ENCODE results near the gene OR2J2.
"Not testable (repeated sequence)": the region's sequence is repeated elsewhere in the genome, so short reads cannot be mapped to it uniquely, and the experiment has no call there.

The OR2J2 gene

GRCh38 chr6:29170607-29171006, at the start of gene OR2J2:
Gene OR2J2, plus strand, starts transcription at chr6:29170907. Its CDS starts 2,729 bp downstream, at chr6:29173636.
- H3K27me3 ChIP-seq (ENCODE audit: control insufficient read depth, insufficient read depth, low read length); H3K27ac ChIP-seq (ENCODE audit: low read length); DNase-seq (ENCODE audit: low read depth, low spot score); H3K4me3 ChIP-seq (ENCODE audit: low read length); H3K4me1 ChIP-seq (ENCODE audit: control insufficient read depth, insufficient read depth, low read length); H3K36me3 ChIP-seq (ENCODE audit: control insufficient read depth, insufficient read depth, low read length); H3K9me3 ChIP-seq (ENCODE audit: control insufficient read depth, insufficient read depth, low read length): not testable (repeated sequence)
- no CpG with 5 or more reads among the region's 2 CpGs for WGBS (ENCODE audit: insufficient coverage, insufficient read length)

- no peaks in the 10 kb centered on the region for H3K36me3 ChIP-seq (ENCODE audit: control insufficient read depth, insufficient read depth, low read length)
- DNase-seq (ENCODE audit: low read depth, low spot score) = no peak
- no peak overlapping the region for H3K27ac ChIP-seq (ENCODE audit: low read length)
- no peaks in the 10 kb centered on the region for H3K27me3 ChIP-seq (ENCODE audit: control insufficient read depth, insufficient read depth, low read length)
- H3K4me1 ChIP-seq (ENCODE audit: control insufficient read depth, insufficient read depth, low read length) = no peaks in the 10 kb centered on the region
- H3K4me3 ChIP-seq (ENCODE audit: low read length) = no peak overlapping the region
- no CpG with 5 or more reads among the region's 15 CpGs for WGBS (ENCODE audit: insufficient coverage, insufficient read length)
- no peaks in the 10 kb centered on the region for H3K9me3 ChIP-seq (ENCODE audit: control insufficient read depth, insufficient read depth, low read length)
Observed at GRCh38 chr6:29129326-29130012, 41.2 kb upstream of the OR2J2 start.

- no peak for DNase-seq (ENCODE audit: low read depth, low spot score)
- no CpG with 5 or more reads among the region's 4 CpGs for WGBS (ENCODE audit: insufficient coverage, insufficient read length)
- no peaks in the 10 kb centered on the region for H3K27me3 ChIP-seq (ENCODE audit: control insufficient read depth, insufficient read depth, low read length)
- H3K4me3 ChIP-seq (ENCODE audit: low read length) = no peak overlapping the region
- no peaks in the 10 kb centered on the region for H3K36me3 ChIP-seq (ENCODE audit: control insufficient read depth, insufficient read depth, low read length)
- no peak overlapping the region for H3K27ac ChIP-seq (ENCODE audit: low read length)
- H3K9me3 ChIP-seq (ENCODE audit: control insufficient read depth, insufficient read depth, low read length) = no peaks in the 10 kb centered on the region
- no peaks in the 10 kb centered on the region for H3K4me1 ChIP-seq (ENCODE audit: control insufficient read depth, insufficient read depth, low read length)
Observed at GRCh38 chr6:29130644-29131043, 40.1 kb upstream of the OR2J2 start.

DNA sequence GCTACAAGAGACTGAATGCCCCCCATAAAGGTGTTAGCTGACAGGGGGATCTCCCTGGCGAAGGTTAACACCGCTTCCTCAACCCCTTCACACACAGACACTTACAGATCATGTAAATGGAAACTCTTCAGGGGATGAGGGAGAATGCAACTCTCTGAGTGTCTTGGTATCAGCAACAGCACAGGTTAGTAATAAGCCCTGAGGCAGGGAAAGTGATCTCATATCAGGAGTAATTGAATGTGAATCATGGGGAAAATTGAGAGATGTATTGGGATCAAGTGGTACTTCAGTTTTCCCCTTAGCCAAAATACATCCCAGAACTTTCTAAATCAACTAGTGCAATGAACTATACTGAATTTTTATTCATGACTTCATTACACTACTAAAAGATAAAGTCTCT, 39.0 kb upstream of the OR2J2 start:
- no peaks in the 10 kb centered on the region for H3K4me1 ChIP-seq (ENCODE audit: control insufficient read depth, insufficient read depth, low read length)
- no peaks in the 10 kb centered on the region for H3K27me3 ChIP-seq (ENCODE audit: control insufficient read depth, insufficient read depth, low read length)
- WGBS (ENCODE audit: insufficient coverage, insufficient read length) = no CpG with 5 or more reads among the region's 2 CpGs
- H3K36me3 ChIP-seq (ENCODE audit: control insufficient read depth, insufficient read depth, low read length) = no peaks in the 10 kb centered on the region
- DNase-seq (ENCODE audit: low read depth, low spot score) = no peak
- H3K9me3 ChIP-seq (ENCODE audit: control insufficient read depth, insufficient read depth, low read length) = no peaks in the 10 kb centered on the region
- no peak overlapping the region for H3K4me3 ChIP-seq (ENCODE audit: low read length)
- H3K27ac ChIP-seq (ENCODE audit: low read length) = no peak overlapping the region

DNA sequence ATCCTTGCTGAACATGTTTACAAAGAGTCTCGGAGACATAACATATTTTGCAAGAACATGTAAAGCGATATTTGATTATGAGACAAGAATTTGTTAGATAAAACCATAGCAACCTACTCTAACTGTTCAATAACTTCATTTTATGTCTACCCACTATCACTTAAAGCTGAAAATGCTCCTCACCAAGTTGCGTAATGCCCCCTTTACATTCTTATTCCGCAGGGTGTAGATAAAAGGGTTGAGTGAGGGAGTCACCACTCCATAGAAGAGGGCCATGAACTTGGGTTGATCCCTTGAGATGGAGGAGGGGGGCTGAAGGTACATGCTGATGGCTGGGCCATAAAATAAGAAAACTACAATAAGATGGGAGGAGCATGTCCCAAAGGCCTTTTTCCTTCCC, 33.0 kb upstream of the OR2J2 start:
- WGBS (ENCODE audit: insufficient coverage, insufficient read length) = no CpG with 5 or more reads among the region's 4 CpGs
- Histone ChIP-seq H3K27me3 (ENCODE audit: control insufficient read depth, insufficient read depth, low read length) (no peaks in the 10 kb centered on the region), H3K4me1 (ENCODE audit: control insufficient read depth, insufficient read depth, low read length) (no peaks in the 10 kb centered on the region), H3K4me3 (ENCODE audit: low read length) (no peak overlapping the region), H3K27ac (ENCODE audit: low read length) (no peak overlapping the region), H3K9me3 (ENCODE audit: control insufficient read depth, insufficient read depth, low read length) (no peaks in the 10 kb centered on the region), H3K36me3 (ENCODE audit: control insufficient read depth, insufficient read depth, low read length) (no peaks in the 10 kb centered on the region)
- DNase-seq (ENCODE audit: low read depth, low spot score) = no peak

DNA sequence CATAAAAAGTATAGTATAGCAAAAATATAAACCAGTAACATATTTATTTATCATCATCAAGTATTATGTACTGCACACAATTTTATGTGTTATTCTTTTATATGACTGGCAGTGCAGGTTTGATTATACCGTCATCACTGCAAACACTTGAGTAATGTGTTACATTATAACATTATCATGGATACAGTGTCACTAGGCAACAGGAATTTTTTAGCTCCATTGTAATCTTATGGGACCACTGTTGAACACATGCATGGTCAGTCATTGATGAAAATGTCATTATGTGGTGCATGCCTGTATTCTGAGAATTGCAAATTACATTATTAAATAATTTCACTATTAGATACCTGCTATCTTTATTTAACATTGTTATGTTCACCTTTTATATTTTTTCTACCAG, 29.1 kb upstream of the OR2J2 start:
- H3K9me3 ChIP-seq (ENCODE audit: control insufficient read depth, insufficient read depth, low read length) = no peaks in the 10 kb centered on the region
- no peaks in the 10 kb centered on the region for H3K27me3 ChIP-seq (ENCODE audit: control insufficient read depth, insufficient read depth, low read length)
- WGBS (ENCODE audit: insufficient coverage, insufficient read length) = no CpG with 5 or more reads among the region's 1 CpG
- no peak overlapping the region for H3K27ac ChIP-seq (ENCODE audit: low read length)
- H3K4me3 ChIP-seq (ENCODE audit: low read length) = no peak overlapping the region
- DNase-seq (ENCODE audit: low read depth, low spot score) = no peak
- no peaks in the 10 kb centered on the region for H3K36me3 ChIP-seq (ENCODE audit: control insufficient read depth, insufficient read depth, low read length)
- H3K4me1 ChIP-seq (ENCODE audit: control insufficient read depth, insufficient read depth, low read length) = no peaks in the 10 kb centered on the region

DNA sequence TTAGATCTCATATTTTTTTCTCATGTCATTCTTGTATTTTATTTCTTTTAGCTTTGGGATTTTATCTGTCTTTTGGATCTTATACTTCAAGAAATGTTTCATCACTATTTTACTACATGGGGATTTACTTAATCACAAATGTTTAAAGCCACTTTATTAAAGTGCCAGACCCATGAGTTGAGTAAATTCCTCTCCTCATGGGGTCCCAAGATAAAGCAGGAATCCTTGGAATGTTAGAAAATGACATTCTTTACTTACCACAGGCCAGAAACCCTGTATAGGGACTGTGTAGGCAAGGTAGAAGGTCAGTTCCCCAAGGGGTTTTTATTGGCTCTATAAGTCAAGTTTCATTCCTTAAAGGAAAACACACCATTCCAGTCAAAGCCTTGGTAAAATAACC, 28.4 kb upstream of the OR2J2 start:
- Histone ChIP-seq H3K4me1 (ENCODE audit: control insufficient read depth, insufficient read depth, low read length) (no peaks in the 10 kb centered on the region), H3K27me3 (ENCODE audit: control insufficient read depth, insufficient read depth, low read length) (no peaks in the 10 kb centered on the region), H3K4me3 (ENCODE audit: low read length) (no peak overlapping the region), H3K36me3 (ENCODE audit: control insufficient read depth, insufficient read depth, low read length) (no peaks in the 10 kb centered on the region), H3K9me3 (ENCODE audit: control insufficient read depth, insufficient read depth, low read length) (no peaks in the 10 kb centered on the region), H3K27ac (ENCODE audit: low read length) (no peak overlapping the region)
- no peak for DNase-seq (ENCODE audit: low read depth, low spot score)

GRCh38 chr6:29146179-29146578, 24.5 kb upstream of the OR2J2 start:
- H3K4me1 ChIP-seq (ENCODE audit: control insufficient read depth, insufficient read depth, low read length) = no peaks in the 10 kb centered on the region

DNA sequence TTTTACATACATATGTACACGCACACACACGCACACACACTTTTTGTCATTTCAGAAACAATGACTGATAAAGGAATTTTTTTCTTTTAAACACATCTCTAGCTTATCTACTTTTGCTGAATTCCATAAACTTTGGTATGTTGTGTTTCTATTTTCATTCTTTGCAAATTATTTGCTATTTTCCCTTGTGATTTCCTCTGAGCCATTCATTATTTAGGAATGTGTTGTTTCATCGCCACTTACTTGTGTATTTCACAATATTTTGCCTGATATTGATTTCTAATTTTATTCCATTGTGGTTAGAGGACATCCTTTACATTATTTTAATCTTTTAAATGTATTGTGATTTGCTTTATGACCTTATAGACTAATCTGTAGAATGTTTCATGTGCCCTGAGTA, 23.6 kb upstream of the OR2J2 start:
- Histone ChIP-seq H3K36me3 (ENCODE audit: control insufficient read depth, insufficient read depth, low read length) (no peaks in the 10 kb centered on the region), H3K9me3 (ENCODE audit: control insufficient read depth, insufficient read depth, low read length) (no peaks in the 10 kb centered on the region), H3K4me3 (ENCODE audit: low read length) (no peak overlapping the region), H3K27ac (ENCODE audit: low read length) (no peak overlapping the region), H3K4me1 (ENCODE audit: control insufficient read depth, insufficient read depth, low read length) (no peaks in the 10 kb centered on the region), H3K27me3 (ENCODE audit: control insufficient read depth, insufficient read depth, low read length) (no peaks in the 10 kb centered on the region)
- WGBS (ENCODE audit: insufficient coverage, insufficient read length) = no CpG with 5 or more reads among the region's 3 CpGs
- no peak for DNase-seq (ENCODE audit: low read depth, low spot score)

More at GRCh38 chr6:29146179-29146578, 24.5 kb upstream of the OR2J2 start:
- Histone ChIP-seq H3K27ac (ENCODE audit: low read length) (no peak overlapping the region), H3K4me3 (ENCODE audit: low read length) (no peak overlapping the region), H3K36me3 (ENCODE audit: control insufficient read depth, insufficient read depth, low read length) (no peaks in the 10 kb centered on the region), H3K9me3 (ENCODE audit: control insufficient read depth, insufficient read depth, low read length) (no peaks in the 10 kb centered on the region), H3K27me3 (ENCODE audit: control insufficient read depth, insufficient read depth, low read length) (no peaks in the 10 kb centered on the region)
- DNase-seq (ENCODE audit: low read depth, low spot score) = no peak
- no CpG with 5 or more reads among the region's 2 CpGs for WGBS (ENCODE audit: insufficient coverage, insufficient read length)

- not testable (repeated sequence) for H3K27me3 ChIP-seq (ENCODE audit: control insufficient read depth, insufficient read depth, low read length); DNase-seq (ENCODE audit: low read depth, low spot score); H3K4me1 ChIP-seq (ENCODE audit: control insufficient read depth, insufficient read depth, low read length); H3K27ac ChIP-seq (ENCODE audit: low read length); H3K36me3 ChIP-seq (ENCODE audit: control insufficient read depth, insufficient read depth, low read length); H3K4me3 ChIP-seq (ENCODE audit: low read length); H3K9me3 ChIP-seq (ENCODE audit: control insufficient read depth, insufficient read depth, low read length)
- WGBS (ENCODE audit: insufficient coverage, insufficient read length) = no CpG with 5 or more reads among the region's 3 CpGs
Observed at GRCh38 chr6:29149444-29149843, 21.3 kb upstream of the OR2J2 start.

GRCh38 chr6:29153083-29153482, 17.6 kb upstream of the OR2J2 start:
- no peak overlapping the region for H3K4me3 ChIP-seq (ENCODE audit: low read length)
- WGBS (ENCODE audit: insufficient coverage, insufficient read length) = no CpG with 5 or more reads among the region's 1 CpG

More at GRCh38 chr6:29153083-29153482, 17.6 kb upstream of the OR2J2 start:
- no peaks in the 10 kb centered on the region for H3K9me3 ChIP-seq (ENCODE audit: control insufficient read depth, insufficient read depth, low read length)
- no peaks in the 10 kb centered on the region for H3K36me3 ChIP-seq (ENCODE audit: control insufficient read depth, insufficient read depth, low read length)
- no peaks in the 10 kb centered on the region for H3K27me3 ChIP-seq (ENCODE audit: control insufficient read depth, insufficient read depth, low read length)
- H3K27ac ChIP-seq (ENCODE audit: low read length) = no peak overlapping the region
- no peaks in the 10 kb centered on the region for H3K4me1 ChIP-seq (ENCODE audit: control insufficient read depth, insufficient read depth, low read length)
- DNase-seq (ENCODE audit: low read depth, low spot score) = no peak
